ENCODE data around the gene MYCBP2. TPM values are rescaled to one million over a fixed set of nuclear protein-coding genes. Genes with fewer than 3 reads are reported as not detected.

The MYCBP2 gene
- total and polyA plus RNA-seq, 7 donors: 3.7 to 130 (median 93.5) TPM

- intact Hi-C loops (cut with DNase I): no loop called here
- H3K27me3 ChIP-seq: no peaks in the 10 kb centered on the region
- H3K36me3 ChIP-seq: peaks cover 0 to 94% (median 21%) of the 10 kb centered on the region in 4 donors
- H3K4me1 ChIP-seq: no peaks in the 10 kb centered on the region
- no peak overlapping the region for H3K27ac ChIP-seq
- 83 to 92% methylated on average over 4 of the region's 4 CpGs for WGBS, 2 donors
- no peak for DNase-seq
- H3K4me3 ChIP-seq: no peak overlapping the region
- TF ChIP-seq EP300 (IDR thresholded peaks at IDR 0.05) (no peak), POLR2AphosphoS5 (IDR thresholded peaks at IDR 0.05) (no peak), POLR2A (IDR thresholded peaks at IDR 0.05) (no peak)
- TF ChIP-seq, protein P1, sequence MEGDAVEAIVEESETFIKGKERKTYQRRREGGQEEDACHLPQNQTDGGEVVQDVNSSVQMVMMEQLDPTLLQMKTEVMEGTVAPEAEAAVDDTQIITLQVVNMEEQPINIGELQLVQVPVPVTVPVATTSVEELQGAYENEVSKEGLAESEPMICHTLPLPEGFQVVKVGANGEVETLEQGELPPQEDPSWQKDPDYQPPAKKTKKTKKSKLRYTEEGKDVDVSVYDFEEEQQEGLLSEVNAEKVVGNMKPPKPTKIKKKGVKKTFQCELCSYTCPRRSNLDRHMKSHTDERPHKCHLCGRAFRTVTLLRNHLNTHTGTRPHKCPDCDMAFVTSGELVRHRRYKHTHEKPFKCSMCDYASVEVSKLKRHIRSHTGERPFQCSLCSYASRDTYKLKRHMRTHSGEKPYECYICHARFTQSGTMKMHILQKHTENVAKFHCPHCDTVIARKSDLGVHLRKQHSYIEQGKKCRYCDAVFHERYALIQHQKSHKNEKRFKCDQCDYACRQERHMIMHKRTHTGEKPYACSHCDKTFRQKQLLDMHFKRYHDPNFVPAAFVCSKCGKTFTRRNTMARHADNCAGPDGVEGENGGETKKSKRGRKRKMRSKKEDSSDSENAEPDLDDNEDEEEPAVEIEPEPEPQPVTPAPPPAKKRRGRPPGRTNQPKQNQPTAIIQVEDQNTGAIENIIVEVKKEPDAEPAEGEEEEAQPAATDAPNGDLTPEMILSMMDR (IDR thresholded peaks at IDR 0.05): no peak
- H3K9me3 ChIP-seq: no peaks in the 10 kb centered on the region
Measured at GRCh38 chr13:77172650-77173049, 154.2 kb downstream of the MYCBP2 start.

- WGBS, 2 donors: 32 to 67% methylated on average over 2 of the region's 2 CpGs
- no peaks in the 10 kb centered on the region for H3K27me3 ChIP-seq
- H3K4me1 ChIP-seq: no peaks in the 10 kb centered on the region
- DNase-seq: no peak
- H3K4me3 ChIP-seq: no peak overlapping the region
- intact Hi-C loops (cut with DNase I): no loop called here
- TF ChIP-seq POLR2AphosphoS5 (IDR thresholded peaks at IDR 0.05) (no peak), EP300 (IDR thresholded peaks at IDR 0.05) (no peak), POLR2A (IDR thresholded peaks at IDR 0.05) (no peak)
- TF ChIP-seq, protein P1 (IDR thresholded peaks at IDR 0.05): no peak
- peaks cover 0 to 90% (median 19%) of the 10 kb centered on the region in 4 donors for H3K36me3 ChIP-seq
- H3K27ac ChIP-seq: no peak overlapping the region
- no peaks in the 10 kb centered on the region for H3K9me3 ChIP-seq
Measured at GRCh38 chr13:77171451-77171850, 155.4 kb downstream of the MYCBP2 start.

GRCh38 chr13:77168237-77168636 lies 158.7 kb downstream of the MYCBP2 start:
- DNase-seq: no peak
- no peak overlapping the region for H3K4me3 ChIP-seq
- no peaks in the 10 kb centered on the region for H3K9me3 ChIP-seq
- H3K27me3 ChIP-seq: no peaks in the 10 kb centered on the region
- 29 to 74% methylated on average over 6 of the region's 6 CpGs for WGBS, 2 donors
- peaks cover 0 to 92% (median 22%) of the 10 kb centered on the region in 4 donors for H3K36me3 ChIP-seq
- no peaks in the 10 kb centered on the region for H3K4me1 ChIP-seq
- H3K27ac ChIP-seq: no peak overlapping the region
- TF ChIP-seq POLR2A (IDR thresholded peaks at IDR 0.05): no peak
- no peak for TF ChIP-seq EP300 (IDR thresholded peaks at IDR 0.05)
- no peak for TF ChIP-seq POLR2AphosphoS5 (IDR thresholded peaks at IDR 0.05)
- TF ChIP-seq, protein P1 (IDR thresholded peaks at IDR 0.05): no peak
- intact Hi-C loops (cut with DNase I): no loop called here

DNA sequence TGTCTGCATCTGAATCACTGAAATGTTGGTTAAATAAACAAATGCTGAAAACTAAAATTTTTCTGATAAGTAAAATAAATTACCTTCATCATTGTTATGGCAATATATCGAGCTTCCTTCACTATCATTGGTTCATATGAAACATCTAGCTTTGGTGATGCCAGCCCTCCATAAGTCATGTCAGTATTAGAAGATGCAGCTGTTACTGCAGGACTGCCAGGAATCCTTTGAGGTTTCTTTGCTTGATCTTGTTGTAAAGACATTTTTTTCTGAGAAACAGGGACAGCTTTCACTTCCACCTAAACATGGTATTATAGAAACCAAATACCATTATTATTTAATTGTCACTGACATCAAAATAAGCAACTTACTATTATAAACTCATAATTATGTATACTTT lies 176.2 kb downstream of the MYCBP2 start:
- no peak overlapping the region for H3K27ac ChIP-seq
- H3K4me3 ChIP-seq: no peak overlapping the region
- TF ChIP-seq POLR2A (IDR thresholded peaks at IDR 0.05) (no peak), EP300 (IDR thresholded peaks at IDR 0.05) (no peak), POLR2AphosphoS5 (IDR thresholded peaks at IDR 0.05) (no peak)
- TF ChIP-seq, protein P1 (IDR thresholded peaks at IDR 0.05): no peak
- H3K27me3 ChIP-seq: no peaks in the 10 kb centered on the region
- 84 to 99% methylated on average over 1 of the region's 1 CpG for WGBS, 2 donors
- H3K36me3 ChIP-seq: peaks cover 0 to 53% (median 7%) of the 10 kb centered on the region in 4 donors
- H3K9me3 ChIP-seq: no peaks in the 10 kb centered on the region
- DNase-seq: no peak
- H3K4me1 ChIP-seq: no peaks in the 10 kb centered on the region
- intact Hi-C loops (cut with DNase I): no loop called here

DNA sequence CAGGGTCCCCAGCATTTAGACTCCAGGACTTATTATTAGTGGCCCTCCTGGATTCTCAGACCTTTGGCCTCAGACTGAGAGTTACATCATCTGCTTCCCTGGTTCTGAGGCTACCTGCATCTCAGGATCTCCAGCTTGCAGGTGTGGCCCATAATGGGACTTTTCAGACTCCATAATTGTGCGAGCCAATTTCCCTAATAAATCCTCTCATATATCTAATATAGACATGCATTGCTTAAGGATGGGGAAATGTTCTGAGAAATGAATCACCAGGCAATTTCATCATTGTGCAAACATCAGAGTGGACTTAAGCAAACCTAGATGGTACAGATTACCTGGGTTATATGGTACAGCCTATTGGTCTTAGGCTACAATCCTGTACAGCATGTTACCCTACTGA lies 183.5 kb downstream of the MYCBP2 start:
- intact Hi-C loops (cut with DNase I): no loop called here
- Histone ChIP-seq H3K4me3 (no peak overlapping the region), H3K9me3 (no peaks in the 10 kb centered on the region), H3K36me3 (peaks cover 0 to 82% (median 8%) of the 10 kb centered on the region in 4 donors), H3K27ac (no peak overlapping the region), H3K4me1 (no peaks in the 10 kb centered on the region), H3K27me3 (no peaks in the 10 kb centered on the region)
- TF ChIP-seq EP300 (IDR thresholded peaks at IDR 0.05): no peak
- TF ChIP-seq POLR2AphosphoS5 (IDR thresholded peaks at IDR 0.05): no peak
- TF ChIP-seq POLR2A (IDR thresholded peaks at IDR 0.05): no peak
- TF ChIP-seq, protein P1 (IDR thresholded peaks at IDR 0.05): no peak
- DNase-seq: no peak
- 43 to 77% methylated on average over 1 of the region's 1 CpG for WGBS, 2 donors

Data from sigmoid colon (tissue), 7 donors.